HCEC 1CT (cell line): Measurements from ENCODE around the gene RAET1L.
A peak's percentile ranks its signal among the peaks of the same experiment; 100 is the strongest.
"Not testable (repeated sequence)": the region's sequence is repeated elsewhere in the genome, so short reads cannot be mapped to it uniquely, and the experiment has no call there.

Experiments used
- DNase-seq: peaks from one replicate; pipeline ENCODE4 v3.0.0-alpha.2; 2017

Gene RAET1L

GRCh38 chr6:150025201-150025917 lies at the start of gene RAET1L:
Gene RAET1L, minus strand, starts transcription at chr6:150025532. Its CDS starts 61 bp downstream, at chr6:150025471.
- DNase-seq = peak; percentile 39

GRCh38 chr6:150075034-150075421 lies 49.7 kb upstream of the RAET1L start:
- DNase-seq = no peak

- not testable (repeated sequence) for DNase-seq
These were observed 49.2 kb upstream of the RAET1L start for GRCh38 chr6:150074396-150075033.

GRCh38 chr6:150072201-150072600 lies 46.9 kb upstream of the RAET1L start:
- DNase-seq = no peak

- DNase-seq = no peak
These were observed 45.0 kb upstream of the RAET1L start for GRCh38 chr6:150070236-150070818.

GRCh38 chr6:150069706-150070105 lies 44.4 kb upstream of the RAET1L start:
- no peak for DNase-seq

GRCh38 chr6:150068720-150069648 lies 43.7 kb upstream of the RAET1L start, which contains the start of gene ULBP3:
Gene ULBP3, minus strand, starts transcription at chr6:150069121. Its CDS starts 55 bp downstream, at chr6:150069066.
- peak; percentile 94 for DNase-seq

- DNase-seq = no peak
These were observed 42.8 kb upstream of the RAET1L start for GRCh38 chr6:150068151-150068550.

GRCh38 chr6:150065083-150065482 lies 39.8 kb upstream of the RAET1L start:
- DNase-seq = no peak

- DNase-seq = no peak
These were observed 38.3 kb upstream of the RAET1L start for GRCh38 chr6:150063640-150064039.

GRCh38 chr6:150059973-150060372 lies 34.6 kb upstream of the RAET1L start:
- DNase-seq = not testable (repeated sequence)

- DNase-seq = no peak
These were observed 33.7 kb upstream of the RAET1L start for GRCh38 chr6:150058986-150059385.

GRCh38 chr6:150058231-150058792 lies 33.0 kb upstream of the RAET1L start:
- DNase-seq = no peak

- no peak for DNase-seq
These were observed 32.2 kb upstream of the RAET1L start for GRCh38 chr6:150057501-150057951.

- no peak for DNase-seq
These were observed 31.6 kb upstream of the RAET1L start for GRCh38 chr6:150056916-150057315.

- no peak for DNase-seq
These were observed 30.8 kb upstream of the RAET1L start for GRCh38 chr6:150056156-150056555.

- DNase-seq = no peak
These were observed 29.8 kb upstream of the RAET1L start for GRCh38 chr6:150055131-150055530.

- no peak for DNase-seq
These were observed 28.1 kb upstream of the RAET1L start for GRCh38 chr6:150053450-150053849.

- DNase-seq = no peak
These were observed 25.5 kb upstream of the RAET1L start for GRCh38 chr6:150050846-150051245.

- no peak for DNase-seq
These were observed 22.8 kb upstream of the RAET1L start for GRCh38 chr6:150048099-150048498.

- DNase-seq = no peak
These were observed 21.6 kb upstream of the RAET1L start for GRCh38 chr6:150046943-150047342.

- DNase-seq = no peak
These were observed 19.4 kb upstream of the RAET1L start for GRCh38 chr6:150044621-150045145.
